PC-9 (cell line): ENCODE data around the gene CDC40. TPM values are rescaled to one million over a fixed set of nuclear protein-coding genes. Genes with fewer than 3 reads are reported as not detected.

Experiments
- BruUV-seq: library from RNA; stranded (reverse); fragments of 400-500 nt; replicated peaks from 2 replicates; lab custom pipeline; 2021; lab: Mats Ljungman, UMichigan
- CTCF ChIA-PET: fragments of 300-600 bp; sonication (Branson Sonifier 250); formaldehyde crosslinking; loops from one replicate; lab custom pipeline; 2022; ENCODE audit warnings: antibody characterized with exemption; lab: Charles Lee
- POLR2A ChIA-PET: fragments of 300-600 bp; sonication (Branson Sonifier 250); formaldehyde crosslinking; loops from one replicate; lab custom pipeline; 2022; ENCODE audit warnings: antibody characterized with exemption; ENCODE audit not compliant: unreplicated experiment; lab: Charles Lee
- DNase-seq, 2 experiments: peaks; one replicate each; pipeline versions ENCODE4 v3.0.0 to v3.0.0-alpha.2; 2015 to 2022; ENCODE audit warnings: mixed read lengths in 1 of 2
- H2AFZ ChIP-seq: fragments of 200-600 bp; sonication (generic); 2 replicates; pipeline ENCODE4 v1.8.1; 2017; ENCODE audit warnings: antibody characterized with exemption
- H3F3A ChIP-seq: fragments of 200-600 bp; sonication (generic); 2 replicates; pipeline ENCODE4 v1.8.1; 2017; ENCODE audit warnings: antibody characterized with exemption, mild to moderate bottlenecking, low read depth; ENCODE audit not compliant: insufficient read depth
- H3K27ac ChIP-seq: fragments of 200-600 bp; sonication (generic); 2 replicates; pipeline ENCODE4 v1.6.1; 2016; ENCODE audit warnings: mixed run types
- H3K27me3 ChIP-seq: fragments of 200-600 bp; sonication (generic); 2 replicates; pipeline ENCODE4 v1.6.1; 2016; ENCODE audit warnings: low read depth, mixed run types; ENCODE audit not compliant: insufficient read depth
- H3K36me3 ChIP-seq: fragments of 200-600 bp; sonication (generic); 2 replicates; pipeline ENCODE4 v1.6.1; 2016; ENCODE audit warnings: low read depth, mixed run types
- H3K4me1 ChIP-seq: fragments of 200-600 bp; sonication (generic); replicated peaks from 2 replicates; pipeline ENCODE4 v1.6.1; 2016; ENCODE audit warnings: mixed run types; ENCODE audit not compliant: insufficient read depth
- H3K4me2 ChIP-seq: fragments of 200-600 bp; sonication (generic); 2 replicates; pipeline ENCODE4 v1.6.1; 2017; ENCODE audit warnings: mixed run types
- H3K4me3 ChIP-seq: fragments of 200-600 bp; sonication (generic); 2 replicates; pipeline ENCODE4 v1.6.1; 2016; ENCODE audit warnings: mixed run types
- H3K79me2 ChIP-seq: fragments of 200-600 bp; sonication (generic); 2 replicates; pipeline ENCODE4 v1.6.1; 2017; ENCODE audit warnings: low read depth, mixed run types
- H3K9me2 ChIP-seq: fragments of 200-600 bp; sonication (generic); 2 replicates; pipeline ENCODE4 v1.8.1; 2017; ENCODE audit warnings: mild to moderate bottlenecking; ENCODE audit not compliant: insufficient read depth
- H3K9me3 ChIP-seq: fragments of 200-600 bp; sonication (generic); 2 replicates; pipeline ENCODE4 v1.8.1; 2016; ENCODE audit warnings: low read depth; ENCODE audit not compliant: insufficient read depth
- H4K20me1 ChIP-seq: fragments of 200-600 bp; sonication (generic); 2 replicates; pipeline ENCODE4 v1.8.1; 2017; ENCODE audit not compliant: insufficient read depth
- CTCF ChIP-seq: fragments of 200-600 bp; sonication (generic); conservative IDR thresholded peaks from 2 replicates; pipeline ENCODE4 v1.6.1; 2017; ENCODE audit warnings: mixed run types, antibody characterized with exemption, mild to moderate bottlenecking, moderate library complexity
- EZH2 ChIP-seq: fragments of 200-600 bp; sonication (generic); IDR thresholded peaks from 2 replicates; pipeline ENCODE4 v1.8.0; 2017; ENCODE audit warnings: antibody characterized with exemption, low read depth
- intact Hi-C: fragments of 100-400 bp; cut with micrococcal nuclease; formaldehyde crosslinking; loops from one replicate; pipeline ENCODE4 v1.10.0; 2022; ENCODE audit not compliant: unreplicated experiment
- total RNA-seq: library from RNA; stranded (reverse); gene quantifications from 2 replicates; pipeline ENCODE4 v1.2.3, GENCODE V29; 2021

The CDC40 gene
- total RNA-seq, 1 experiment from 2014 or later, result 18.3 TPM

- Histone ChIP-seq H3K36me3 (no peaks in the 10 kb centered on the region), H3K4me2 (no peak overlapping the region), H3K9me3 (no peaks in the 10 kb centered on the region), H3K4me3 (no peak overlapping the region), H3K27me3 (peaks cover 5% of the 10 kb centered on the region; the same call in 1 of the 2 replicates), H3K9me2 (no peaks in the 10 kb centered on the region), H3K27ac (no peak overlapping the region), H3F3A (no peaks in the 10 kb centered on the region), H4K20me1 (no peaks in the 10 kb centered on the region), H3K4me1 (no peaks in the 10 kb centered on the region), H3K79me2 (no peaks in the 10 kb centered on the region), H2AFZ (no peak overlapping the region)
- CTCF ChIA-PET, result no interaction called here
- TF ChIP-seq EZH2 (no peak), CTCF (no peak)
- POLR2A ChIA-PET, result no interaction called here
- intact Hi-C loops, result no loop called here
- BruUV-seq, result no TSS peak
- peak in 1 of 2 experiments; percentile 16 for DNase-seq
These were observed 75.1 kb downstream of the CDC40 start for GRCh38 chr6:110255211-110255750.

- no peaks in the 10 kb centered on the region for H3K9me2 ChIP-seq
- H3F3A ChIP-seq, result no peaks in the 10 kb centered on the region
- H3K4me2 ChIP-seq, result no peak overlapping the region
- H3K4me3 ChIP-seq, result no peak overlapping the region
- H4K20me1 ChIP-seq, result no peaks in the 10 kb centered on the region
- DNase-seq, result no peak
- no peak overlapping the region for H2AFZ ChIP-seq
- H3K79me2 ChIP-seq, result no peaks in the 10 kb centered on the region
- H3K9me3 ChIP-seq, result no peaks in the 10 kb centered on the region
- no peaks in the 10 kb centered on the region for H3K36me3 ChIP-seq
- no peak overlapping the region for H3K27ac ChIP-seq
- ChIA-PET CTCF (no interaction called here), POLR2A (no interaction called here)
- H3K4me1 ChIP-seq, result no peaks in the 10 kb centered on the region
- intact Hi-C loops, result no loop called here
- no TSS peak for BruUV-seq
- H3K27me3 ChIP-seq, result peaks cover 5% of the 10 kb centered on the region; the same call in 1 of the 2 replicates
- TF ChIP-seq CTCF, result no peak
- TF ChIP-seq EZH2, result no peak
These were observed 76.1 kb downstream of the CDC40 start for GRCh38 chr6:110256366-110256765.

GRCh38 chr6:110265273-110265672 is 85.0 kb downstream of the CDC40 start:
- no peaks in the 10 kb centered on the region for H3K9me2 ChIP-seq
- no TSS peak for BruUV-seq
- no peaks in the 10 kb centered on the region for H3K36me3 ChIP-seq
- H3K9me3 ChIP-seq, result no peaks in the 10 kb centered on the region
- no peak overlapping the region for H3K27ac ChIP-seq
- no peak overlapping the region for H2AFZ ChIP-seq
- no peak overlapping the region for H3K4me2 ChIP-seq
- H3K27me3 ChIP-seq, result peaks cover 6% of the 10 kb centered on the region; the same call in 1 of the 2 replicates
- POLR2A ChIA-PET, result no interaction called here
- no peaks in the 10 kb centered on the region for H4K20me1 ChIP-seq
- intact Hi-C loops, result no loop called here
- H3K4me3 ChIP-seq, result no peak overlapping the region
- TF ChIP-seq EZH2 (no peak), CTCF (no peak)
- no peak for DNase-seq
- H3K4me1 ChIP-seq, result no peaks in the 10 kb centered on the region
- CTCF ChIA-PET, result no interaction called here
- no peaks in the 10 kb centered on the region for H3F3A ChIP-seq
- H3K79me2 ChIP-seq, result no peaks in the 10 kb centered on the region
